ENCODE measurements around the gene RHBDD1.

The RHBDD1 gene

DNA sequence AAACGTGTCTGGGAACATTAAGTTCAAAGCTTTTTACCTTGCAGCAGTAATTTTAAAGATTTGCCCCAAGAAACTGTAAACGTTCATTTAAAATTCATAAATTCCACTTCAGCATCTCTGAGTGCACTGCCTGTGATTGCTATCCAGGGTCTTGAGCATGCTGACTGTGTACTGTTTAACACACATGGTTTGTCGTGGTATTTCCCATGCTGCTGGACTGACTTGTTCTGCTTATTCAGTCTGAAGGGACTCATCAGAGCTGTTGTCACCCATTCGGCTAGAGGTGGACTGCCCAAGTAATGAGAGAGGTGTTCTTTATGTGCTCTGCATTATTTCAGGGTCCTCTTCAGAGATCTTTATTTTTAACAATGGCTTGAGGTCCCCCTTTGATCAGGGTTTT is 53.1 kb downstream of the RHBDD1 start:
- DNase-seq = no peak

DNA sequence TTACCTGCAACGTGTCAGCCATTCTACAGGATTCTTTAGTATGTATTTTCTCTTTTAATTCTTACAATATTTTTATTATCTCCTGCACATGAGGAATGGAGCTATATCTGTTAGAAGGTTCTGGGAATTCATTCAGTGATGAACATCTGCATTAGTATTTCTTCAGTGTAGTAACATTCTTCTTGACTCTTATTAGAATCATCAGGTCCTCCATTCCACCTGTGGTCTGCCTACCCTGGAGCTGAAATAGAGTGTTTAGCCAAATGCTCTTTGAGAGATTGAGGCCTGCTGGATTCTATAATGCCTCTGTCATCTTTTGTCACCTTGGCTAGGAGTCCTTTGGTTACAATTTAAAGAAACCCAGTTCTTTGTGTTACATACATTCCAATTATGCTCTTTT is 54.4 kb downstream of the RHBDD1 start:
- DNase-seq = no peak

DNA sequence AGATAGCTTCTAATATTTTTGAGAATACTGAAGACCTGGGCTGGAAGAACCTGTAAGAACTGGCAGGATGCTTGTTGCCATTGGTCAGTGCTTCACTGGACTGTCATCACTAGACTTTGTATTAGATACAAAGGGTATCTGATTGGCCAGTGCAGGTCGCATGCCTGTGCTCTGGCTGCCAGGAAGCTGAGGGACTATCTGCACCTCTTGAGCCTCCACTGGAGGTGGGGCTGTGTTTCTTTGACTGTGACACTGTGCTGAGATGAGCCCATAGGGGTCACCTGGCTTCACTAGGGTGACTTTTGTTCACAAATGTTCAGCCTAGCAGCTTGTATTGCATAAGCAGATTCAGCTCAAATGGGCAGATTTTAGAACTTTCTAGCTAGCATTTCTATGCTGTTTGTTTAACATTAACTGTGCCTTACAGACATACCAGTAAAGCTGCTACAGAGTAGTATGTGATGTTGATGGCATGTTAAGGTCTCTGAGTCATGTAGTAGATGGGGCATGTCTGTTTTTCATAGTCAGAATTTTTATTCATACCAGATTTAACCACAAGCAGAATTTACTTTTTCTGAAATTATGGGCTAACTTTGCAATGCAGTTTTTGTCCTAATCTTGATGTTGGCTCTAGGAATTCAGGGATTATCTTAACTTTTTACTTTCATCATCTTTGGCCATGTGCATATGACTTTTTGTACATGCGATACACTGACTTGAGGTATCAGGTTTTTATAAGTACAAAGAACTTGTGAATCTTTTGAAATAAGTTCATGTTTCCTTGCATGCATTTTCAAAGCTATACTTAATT is 56.1 kb downstream of the RHBDD1 start:
- no peak for DNase-seq

DNA sequence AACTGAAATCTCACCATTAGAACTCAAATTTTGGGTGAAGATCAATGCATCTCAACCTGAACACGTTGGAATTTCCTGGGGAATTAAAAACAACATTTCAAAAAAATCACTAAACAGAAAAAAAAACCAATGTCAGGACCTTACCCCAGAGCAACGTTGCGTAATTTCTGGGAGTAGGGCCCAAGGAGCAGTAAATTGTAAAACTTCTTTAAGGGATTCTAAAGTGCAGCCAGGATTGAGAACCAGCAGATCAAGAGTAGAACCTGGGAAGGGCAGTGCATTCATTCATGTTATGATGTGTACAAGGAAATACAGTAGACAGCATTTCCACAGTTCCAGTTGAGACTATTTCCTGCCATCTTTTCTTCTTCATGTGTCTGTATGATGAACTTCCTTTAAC is 56.9 kb downstream of the RHBDD1 start:
- DNase-seq = no peak

DNA sequence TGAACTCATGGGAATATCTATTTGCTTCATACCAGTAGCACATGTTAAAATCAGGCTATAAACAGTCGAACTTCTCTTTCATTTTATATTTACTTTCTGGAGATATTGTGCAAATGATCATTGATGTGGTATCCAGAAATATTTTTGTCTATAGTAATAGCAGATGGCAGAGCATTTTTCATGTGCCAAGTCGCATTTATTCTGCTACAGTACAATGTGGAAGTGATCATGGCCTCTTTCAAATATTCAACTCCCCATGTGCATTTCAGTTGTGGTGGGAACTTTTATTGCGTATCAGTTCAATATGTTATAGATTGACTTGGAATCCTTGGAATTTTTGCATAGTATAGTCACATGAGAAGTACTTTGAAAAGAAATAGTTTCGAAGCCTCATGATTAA is 57.4 kb downstream of the RHBDD1 start:
- no peak for DNase-seq

DNA sequence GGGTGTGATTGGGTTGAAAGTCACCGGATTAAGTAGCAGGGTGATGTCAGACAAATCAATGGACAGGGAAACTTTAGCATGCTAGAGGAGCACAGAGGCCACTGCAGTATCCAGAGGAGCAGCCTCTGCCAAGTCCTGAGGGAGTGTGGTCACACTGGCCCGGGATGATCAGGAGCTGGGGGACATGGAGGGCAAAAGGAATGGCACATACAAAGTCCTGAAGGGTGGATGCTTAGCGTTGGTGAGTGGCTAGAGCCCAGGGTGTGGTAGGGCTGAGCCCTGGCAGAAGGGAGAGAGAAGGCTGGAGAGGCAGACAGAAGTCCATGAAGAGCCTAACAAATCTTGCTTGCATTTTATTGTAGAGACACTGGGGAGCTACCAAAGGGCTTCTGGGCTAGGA is 58.9 kb downstream of the RHBDD1 start:
- no peak for DNase-seq

DNA sequence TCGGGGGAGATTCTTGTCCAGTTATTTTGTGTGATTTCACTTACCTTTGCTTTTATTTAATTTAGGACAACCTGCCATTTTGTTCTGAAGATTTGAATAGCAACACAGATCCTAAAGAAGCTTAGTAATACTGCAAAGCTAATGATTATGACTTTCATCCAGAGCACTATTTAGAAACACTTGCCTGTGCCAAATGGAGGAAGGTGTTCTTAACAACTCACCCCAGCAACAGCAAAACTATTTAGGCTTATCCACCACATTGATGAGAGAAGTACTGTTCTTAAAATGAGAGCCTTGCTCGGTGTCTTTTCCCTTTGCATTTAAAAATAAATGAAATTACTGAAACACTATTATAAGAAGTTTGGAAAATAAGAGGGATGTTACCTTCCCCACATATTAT is 59.7 kb downstream of the RHBDD1 start:
- no peak for DNase-seq

DNA sequence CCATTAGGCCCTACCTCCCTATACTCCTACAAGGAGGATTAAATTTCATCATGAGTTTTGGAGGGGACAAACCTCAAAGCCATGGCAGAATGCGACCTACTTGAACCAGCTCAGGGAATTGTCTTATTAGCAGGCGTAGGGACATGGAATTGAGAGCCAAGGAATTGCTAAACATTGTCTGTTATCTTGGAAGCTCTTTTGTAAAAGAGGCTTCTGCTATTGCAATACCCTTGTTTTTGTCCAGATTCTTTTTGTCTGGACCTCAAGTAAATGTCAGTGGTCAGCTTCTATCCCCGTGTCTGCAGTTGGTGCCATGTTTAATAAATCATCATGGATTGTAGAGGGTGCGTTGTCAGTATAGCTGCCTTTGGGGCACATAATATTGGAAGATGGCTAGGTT is 62.3 kb downstream of the RHBDD1 start:
- DNase-seq = no peak

DNA sequence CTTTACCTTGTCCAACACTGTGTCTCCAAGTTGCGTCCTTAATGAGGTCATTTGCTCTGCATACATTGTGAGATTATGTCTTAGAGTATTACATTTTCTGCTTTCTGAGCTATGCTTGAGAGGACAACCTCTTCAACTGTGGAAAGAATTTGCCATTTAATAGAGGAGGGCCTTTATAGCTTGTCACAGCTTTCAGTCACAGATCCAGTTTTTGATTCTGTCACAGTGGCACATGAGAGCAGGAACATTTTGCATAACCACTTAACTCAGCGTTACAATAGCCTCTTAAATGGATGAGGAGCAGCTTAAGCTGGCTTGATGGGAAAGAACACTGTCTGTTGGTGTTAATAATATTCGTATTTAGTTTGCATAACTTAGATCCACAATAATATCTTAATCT is 63.0 kb downstream of the RHBDD1 start:
- no peak for DNase-seq

DNA sequence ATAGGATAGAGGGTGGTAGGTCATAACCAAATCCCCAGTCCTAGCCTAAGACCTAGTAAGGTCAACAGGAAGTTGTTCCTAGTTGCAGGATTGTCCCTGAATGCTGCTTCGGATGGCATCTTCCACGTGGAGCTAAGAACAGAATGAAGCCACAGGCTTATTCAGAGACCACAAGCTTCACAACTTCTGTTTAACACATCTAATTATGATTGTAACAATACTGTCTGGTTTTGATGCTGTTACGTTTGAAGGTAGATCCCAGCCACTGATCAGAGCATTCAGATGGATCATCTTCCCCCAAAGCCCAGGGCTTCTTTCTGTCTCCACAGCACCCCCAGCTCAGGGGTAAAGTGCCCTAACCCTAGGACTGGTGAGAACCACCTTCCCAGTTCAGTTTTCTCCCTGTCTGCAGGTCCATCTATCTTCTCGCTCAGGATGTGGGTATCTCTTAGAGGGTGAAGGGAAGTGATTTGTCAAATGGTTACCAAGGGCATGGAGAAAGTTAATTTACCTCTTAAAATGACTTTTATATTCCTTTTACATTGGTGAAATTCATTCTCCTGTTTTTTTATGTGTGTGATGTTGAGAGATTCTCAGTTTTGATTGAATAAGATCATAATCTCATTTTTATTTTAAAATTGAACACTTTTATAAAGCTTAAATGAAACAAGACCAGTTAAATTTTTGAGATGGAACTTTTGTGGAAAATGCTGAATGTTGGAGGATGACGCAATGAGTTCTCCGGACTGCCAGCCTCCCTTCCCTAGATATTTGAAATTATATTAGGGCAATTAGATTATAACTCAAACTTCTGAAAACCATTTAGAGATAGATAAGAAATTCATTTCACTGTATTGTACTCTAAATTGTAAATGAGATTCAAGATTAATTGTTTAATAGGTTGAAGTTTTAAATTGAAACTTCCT is 66.5 kb downstream of the RHBDD1 start:
- no peak for DNase-seq

DNA sequence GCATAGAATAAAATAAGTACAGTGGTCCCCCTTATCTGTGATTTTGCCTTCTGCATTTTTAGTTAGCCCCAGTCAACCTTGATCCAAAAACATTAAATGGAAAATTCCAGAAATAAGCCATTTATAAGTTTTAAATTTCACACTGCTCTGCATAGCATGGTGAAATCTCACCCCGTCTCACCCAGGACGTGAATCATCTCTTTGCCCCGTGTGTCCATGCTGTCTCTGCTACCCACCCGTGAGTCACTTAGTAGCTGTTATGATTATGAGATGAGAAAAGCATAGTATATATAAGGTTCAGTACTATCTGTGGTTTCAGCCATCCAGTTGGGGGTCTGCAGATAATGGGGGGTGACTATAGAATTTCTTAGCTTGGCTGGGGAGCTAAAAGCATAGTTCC is 67.3 kb downstream of the RHBDD1 start:
- DNase-seq = no peak

DNA sequence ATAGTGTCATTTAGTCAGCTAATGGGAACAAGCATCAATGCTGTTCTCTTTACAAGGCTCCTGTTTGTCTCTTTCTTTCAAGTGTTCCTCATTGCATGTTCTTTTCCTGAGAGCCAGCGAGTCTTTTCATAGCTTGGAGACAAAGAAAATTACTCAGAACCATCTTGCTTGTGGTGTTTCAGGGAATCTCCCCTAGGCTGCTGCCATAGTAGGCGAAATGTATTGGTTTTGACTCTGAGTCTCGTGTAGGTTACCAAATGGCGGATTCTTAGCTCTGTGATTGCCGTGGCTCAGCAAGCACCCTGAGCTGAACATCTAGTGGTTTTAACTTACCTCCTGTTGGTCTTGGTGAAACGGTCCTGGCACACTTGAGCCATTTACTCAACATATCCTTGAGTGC is 68.7 kb downstream of the RHBDD1 start:
- no peak for DNase-seq

DNA sequence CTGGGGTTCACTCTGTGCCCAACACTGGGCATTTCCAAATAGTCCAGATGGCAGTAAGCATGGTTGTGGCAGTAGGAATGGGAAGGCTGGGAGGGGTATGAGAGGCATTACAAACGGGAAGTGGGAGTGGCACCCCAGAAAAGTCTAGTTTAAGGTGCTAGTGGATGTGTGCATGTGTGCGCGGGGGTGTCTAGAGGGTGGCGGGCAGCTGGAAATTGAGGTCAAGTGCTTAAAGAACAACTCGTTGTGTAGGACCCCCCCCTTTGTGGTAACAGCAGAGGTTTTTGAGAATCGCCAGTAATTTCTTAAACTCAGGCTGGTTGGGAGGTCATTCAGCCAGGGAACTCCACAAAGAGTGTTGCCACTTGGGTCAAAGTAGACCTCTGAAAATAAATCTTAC is 69.9 kb downstream of the RHBDD1 start:
- DNase-seq = no peak

DNA sequence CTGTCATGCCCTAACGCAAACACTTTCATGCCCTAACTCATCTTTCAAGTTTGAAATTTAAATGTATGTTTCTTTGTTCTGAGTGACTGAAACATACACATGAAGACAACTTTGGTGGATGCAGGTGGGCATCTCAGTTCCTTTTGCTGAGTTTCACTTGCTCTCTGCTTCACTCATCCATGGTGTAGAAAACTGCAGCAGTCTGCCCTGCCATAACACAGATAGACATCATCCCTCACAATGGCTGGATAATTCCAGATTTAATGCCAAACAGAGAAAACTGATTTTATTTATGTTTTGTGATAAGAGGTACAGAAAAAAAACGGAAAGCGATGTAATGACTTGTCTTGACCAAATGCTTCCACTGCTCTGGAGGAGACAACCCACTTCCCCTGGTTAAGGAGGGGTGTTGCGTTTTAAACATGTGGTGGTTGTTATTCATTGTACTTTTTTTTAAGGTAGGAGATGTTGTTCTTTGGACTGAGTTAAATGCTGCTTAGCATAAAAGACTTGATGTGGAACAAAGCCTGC is 70.4 kb downstream of the RHBDD1 start:
- no peak for DNase-seq

DNA sequence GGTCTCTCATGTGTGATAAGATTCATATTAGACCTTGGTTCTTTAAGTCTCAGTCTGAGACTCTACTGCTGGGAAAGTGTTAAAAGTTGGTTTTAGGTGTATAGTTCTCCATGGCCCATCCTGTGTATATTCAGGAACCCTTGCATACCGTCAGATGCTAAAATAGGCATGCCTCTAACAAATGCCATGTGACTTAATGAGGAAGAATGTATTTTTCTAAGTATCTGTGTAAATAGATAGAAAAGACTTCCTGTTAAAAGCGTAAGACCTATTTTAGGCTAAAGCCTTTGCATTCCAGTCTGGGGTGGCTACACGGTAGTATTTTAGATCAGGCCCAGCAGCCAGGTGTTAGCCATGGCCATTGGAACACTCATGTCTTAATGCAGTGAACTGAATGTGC is 73.3 kb downstream of the RHBDD1 start:
- DNase-seq = no peak

DNA sequence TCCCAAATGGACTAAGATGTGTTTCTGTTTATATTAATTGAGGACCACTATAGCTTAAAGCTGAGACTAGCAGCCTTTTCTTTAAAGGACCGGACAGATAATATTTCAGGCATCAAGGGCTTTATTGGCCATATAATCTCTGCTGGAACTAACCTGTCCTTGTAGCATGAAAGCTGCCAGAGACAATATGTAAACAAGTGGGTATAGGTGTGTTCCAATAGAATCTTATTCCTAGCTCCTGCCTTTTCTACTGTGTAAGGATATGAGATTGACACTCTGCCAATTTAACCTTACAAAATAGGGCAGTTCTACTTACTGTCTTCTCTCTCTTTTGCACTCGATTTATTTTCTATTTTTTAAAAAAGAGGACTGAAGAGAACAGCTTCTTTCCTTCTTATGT is 74.0 kb downstream of the RHBDD1 start:
- no peak for DNase-seq

DNA sequence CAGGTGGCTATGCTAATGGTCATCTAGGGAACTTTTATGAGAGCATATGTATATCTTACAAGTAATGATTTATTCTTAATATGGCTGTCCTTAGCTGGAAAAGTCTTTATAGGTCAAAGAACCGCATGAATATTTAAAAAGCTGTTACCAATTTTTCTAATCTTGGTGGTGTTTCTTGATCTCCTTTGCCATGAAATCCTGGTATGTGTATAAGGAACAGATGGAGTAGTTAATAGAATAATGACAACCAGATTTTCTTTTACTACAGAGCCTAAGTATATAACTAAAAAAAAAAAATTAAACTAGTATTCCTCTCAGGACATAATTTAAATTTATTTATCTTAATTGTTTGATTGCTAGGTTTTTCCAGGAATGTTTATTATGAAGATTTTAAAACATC is 74.5 kb downstream of the RHBDD1 start:
- DNase-seq = no peak

DNA sequence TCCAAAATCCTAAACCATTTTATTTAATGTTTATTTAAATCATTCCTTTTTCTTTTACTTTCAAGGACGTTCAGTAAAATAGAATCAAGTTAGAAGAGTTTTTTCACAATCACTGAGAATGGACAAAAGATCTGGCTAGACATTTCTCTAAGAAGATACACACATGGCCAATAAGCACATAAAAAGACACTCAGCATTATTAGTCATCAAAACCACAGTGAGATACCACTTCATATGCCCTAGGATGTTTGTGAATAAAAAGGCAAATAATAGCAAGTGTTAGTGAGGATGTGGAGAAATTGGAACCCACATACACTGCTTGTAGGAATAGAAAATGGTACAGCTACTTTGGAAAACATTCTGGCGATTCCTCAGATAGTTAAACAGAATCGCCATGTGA is 76.1 kb downstream of the RHBDD1 start:
- no peak for DNase-seq

DNA sequence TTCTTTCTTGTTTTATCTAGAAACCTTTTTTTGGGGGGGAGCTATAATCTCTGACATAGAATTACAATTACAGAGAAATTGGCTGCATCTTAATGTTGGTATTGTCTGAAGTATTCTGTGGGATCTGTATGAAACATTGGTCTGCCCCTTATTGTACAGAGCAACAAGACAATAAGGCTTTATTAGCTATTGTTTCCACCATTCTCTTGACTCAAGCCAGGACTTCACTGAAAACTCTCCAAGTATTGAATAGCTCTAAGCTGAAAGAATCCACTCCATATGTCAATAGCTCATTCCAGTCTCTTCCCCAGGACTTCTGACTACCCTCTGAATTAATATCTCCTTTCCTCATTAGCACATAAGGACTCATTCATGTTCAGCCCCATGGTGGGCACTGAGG is 77.8 kb downstream of the RHBDD1 start:
- no peak for DNase-seq

DNA sequence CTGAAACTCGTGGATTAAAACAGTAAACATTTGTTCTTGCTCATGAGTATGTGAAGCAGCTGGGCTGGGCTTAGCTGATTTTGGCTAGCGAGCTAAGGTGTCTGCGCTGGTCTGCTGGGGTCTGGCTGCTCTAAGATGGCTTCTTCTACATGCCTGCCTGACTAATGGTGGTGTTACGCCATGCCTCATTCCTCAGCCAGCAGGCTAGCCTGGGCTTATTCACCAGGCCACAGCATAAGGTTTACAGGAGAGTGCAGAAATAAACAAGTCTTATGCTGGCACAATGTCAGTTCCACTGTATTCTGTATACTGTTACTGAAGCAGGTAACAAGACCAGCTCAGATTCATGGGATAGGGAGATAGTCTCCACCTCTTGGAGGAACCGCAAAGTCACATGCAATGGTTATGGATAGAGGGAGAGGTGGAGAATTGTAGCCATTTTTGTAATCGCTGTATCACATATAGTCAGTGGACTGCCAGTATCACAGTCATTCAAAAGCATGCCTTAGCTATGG is 80.0 kb downstream of the RHBDD1 start:
- DNase-seq = no peak

DNA sequence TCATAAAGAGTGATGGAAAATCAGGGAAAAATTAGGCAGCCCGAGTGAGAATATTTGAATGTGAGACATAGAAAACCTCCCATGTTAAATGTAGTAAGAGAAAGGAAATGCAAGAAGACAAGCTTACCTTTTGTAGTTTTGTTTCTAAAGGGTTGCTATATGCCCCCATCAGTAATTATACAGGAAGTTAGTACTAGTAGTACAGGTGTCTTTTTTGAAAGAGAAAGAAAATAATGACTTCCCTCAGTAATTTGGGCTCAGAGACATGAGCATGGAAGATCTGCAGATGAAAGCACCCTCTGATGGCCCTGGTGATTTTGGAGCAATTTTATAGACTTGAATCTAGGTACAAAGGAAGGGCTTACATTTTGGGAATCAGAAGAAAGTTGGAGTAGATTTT is 80.8 kb downstream of the RHBDD1 start:
- DNase-seq = no peak

DNA sequence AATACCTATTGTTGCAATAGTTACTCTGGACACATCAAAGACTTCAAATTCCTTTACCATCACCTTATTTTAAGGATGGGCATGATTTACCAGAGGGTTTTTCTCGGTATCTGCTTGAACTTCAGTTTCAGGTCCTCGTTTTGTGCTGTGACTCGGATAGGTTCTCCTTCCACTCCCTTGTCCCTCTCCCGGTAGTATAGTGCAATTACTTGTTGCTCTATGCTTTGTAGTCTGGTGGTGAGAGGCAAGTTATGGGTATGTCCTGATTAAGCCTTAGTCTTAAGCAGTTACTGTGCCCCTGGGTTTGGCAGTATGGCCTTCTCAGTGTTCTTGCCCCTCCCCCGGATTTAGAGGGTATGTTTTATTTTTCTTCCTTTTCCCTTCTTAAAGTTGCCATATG is 96.6 kb downstream of the RHBDD1 start:
- no peak for DNase-seq

DNA sequence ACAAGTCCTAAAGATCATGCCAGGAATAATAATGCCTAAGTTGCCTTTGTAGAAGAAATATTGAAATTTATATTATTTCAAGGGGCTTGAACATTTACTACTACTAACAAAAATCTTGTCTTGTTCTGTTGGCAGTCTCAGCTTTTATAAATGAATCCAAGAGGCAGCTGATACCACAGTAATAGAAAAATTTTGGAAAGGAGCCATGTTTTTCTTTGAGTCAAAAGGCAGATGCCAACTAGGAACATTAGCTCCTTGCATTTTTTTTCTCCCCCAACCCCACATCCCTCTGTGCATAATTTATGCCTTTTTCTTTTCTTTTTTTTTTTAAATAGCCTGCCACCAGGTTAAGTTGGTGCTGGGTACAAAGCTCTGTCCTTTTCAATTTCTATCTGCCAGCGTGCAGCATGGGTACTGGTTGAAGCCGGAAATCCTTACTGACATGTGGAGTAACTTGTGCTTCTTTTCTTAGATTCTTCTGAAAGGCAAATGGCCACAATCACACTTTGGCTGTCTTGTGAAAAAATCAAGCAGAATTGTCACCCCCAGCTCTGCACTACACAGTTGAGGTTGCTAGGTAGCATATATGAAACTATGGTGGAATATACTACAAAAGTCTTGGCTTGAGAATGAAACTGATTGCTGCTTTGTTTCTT is 98.8 kb downstream of the RHBDD1 start:
- no peak for DNase-seq
